WTC11 (cell line): ENCODE data around the gene OSBP2. TPM values are rescaled to one million over a fixed set of nuclear protein-coding genes. Genes with fewer than 3 reads are reported as not detected.

Experiments used
- ATAC-seq: fragments of 200-7000 bp; cut with Tn5 transposase; 2 replicates; pipeline ENCODE4 v1.10.0; 2021; ENCODE audit warnings: mild to moderate bottlenecking, moderate library complexity
- CTCF ChIA-PET: fragments of 300-600 bp; sonication (Branson Sonifier 250); formaldehyde crosslinking; loops from one replicate; lab custom pipeline; 2021; ENCODE audit warnings: antibody characterized with exemption; lab: Charles Lee
- POLR2A ChIA-PET: fragments of 350-600 bp; sonication (Branson Sonifier 250); formaldehyde crosslinking; loops from one replicate; lab custom pipeline; 2021; ENCODE audit warnings: antibody characterized with exemption; lab: Charles Lee
- DNase-seq: peaks from one replicate; pipeline ENCODE4 v3.0.0; 2021; ENCODE audit warnings: low spot score
- H3K27ac Mint-ChIP-seq: 2 replicates; pipeline ENCODE4 v1.8.0; 2021; ENCODE audit warnings: mixed read lengths
- H3K27me3 Mint-ChIP-seq: 2 replicates; pipeline ENCODE4 v1.8.0; 2021; ENCODE audit warnings: low read depth, mild to moderate bottlenecking, moderate library complexity, mixed read lengths
- H3K36me3 Mint-ChIP-seq: 2 replicates; pipeline ENCODE4 v1.8.0; 2021; ENCODE audit warnings: mixed read lengths
- H3K4me1 Mint-ChIP-seq: 2 replicates; pipeline ENCODE4 v1.8.0; 2022; ENCODE audit warnings: mixed read lengths
- H3K4me3 Mint-ChIP-seq: 2 replicates; pipeline ENCODE4 v1.8.0; 2021; ENCODE audit warnings: mild to moderate bottlenecking, moderate library complexity, mixed read lengths
- H3K9me3 Mint-ChIP-seq: 2 replicates; pipeline ENCODE4 v1.8.0; 2021; ENCODE audit warnings: mixed read lengths
- AR ChIP-seq: fragments of 250-450 bp; sonication (Bioruptor Pico); IDR thresholded peaks from 2 replicates; pipeline ENCODE4 v1.9.0; 2021; ENCODE audit warnings: mild to moderate bottlenecking
- CBFB ChIP-seq: sonication (generic); formaldehyde crosslinking; IDR thresholded peaks from 2 replicates; pipeline ENCODE4 v1.8.1; 2022; ENCODE audit warnings: mild to moderate bottlenecking, low read depth, missing genetic modification reagents
- CDX4 ChIP-seq: fragments of 250-450 bp; sonication (Bioruptor Pico); IDR thresholded peaks from 2 replicates; pipeline ENCODE4 v1.9.0; 2021; ENCODE audit warnings: moderate library complexity, mild to moderate bottlenecking, inconsistent platforms, borderline replicate concordance
- E2F5 ChIP-seq: sonication (generic); formaldehyde crosslinking; IDR thresholded peaks from 2 replicates; pipeline ENCODE4 v1.8.1; 2022; ENCODE audit warnings: mild to moderate bottlenecking, moderate library complexity, missing genetic modification reagents
- ESRRA ChIP-seq: sonication (generic); formaldehyde crosslinking; IDR thresholded peaks from 2 replicates; pipeline ENCODE4 v1.8.1; 2022; ENCODE audit warnings: mild to moderate bottlenecking, missing genetic modification reagents, borderline replicate concordance
- IRF1 ChIP-seq: sonication (generic); formaldehyde crosslinking; IDR thresholded peaks from 2 replicates; pipeline ENCODE4 v1.8.0; 2023; ENCODE audit warnings: missing genetic modification reagents
- MAX ChIP-seq: sonication (generic); formaldehyde crosslinking; IDR thresholded peaks from 2 replicates; pipeline ENCODE4 v1.8.0; 2022; ENCODE audit warnings: mild to moderate bottlenecking, missing genetic modification reagents
- MYBL2 ChIP-seq: sonication (generic); formaldehyde crosslinking; IDR thresholded peaks from 2 replicates; pipeline ENCODE4 v1.8.1; 2023; ENCODE audit warnings: mild to moderate bottlenecking, moderate library complexity, missing genetic modification reagents
- NFE2L1 ChIP-seq: sonication (generic); formaldehyde crosslinking; IDR thresholded peaks from 2 replicates; pipeline ENCODE4 v1.8.1; 2023; ENCODE audit warnings: missing genetic modification reagents
- NR2C2 ChIP-seq: sonication (generic); formaldehyde crosslinking; IDR thresholded peaks from 2 replicates; pipeline ENCODE4 v1.8.0; 2022; ENCODE audit warnings: mild to moderate bottlenecking, missing genetic modification reagents
- SMAD3 ChIP-seq: sonication (generic); formaldehyde crosslinking; IDR thresholded peaks from 2 replicates; pipeline ENCODE4 v1.8.0; 2022; ENCODE audit warnings: missing genetic modification reagents, mild to moderate bottlenecking, borderline replicate concordance
- SP1 ChIP-seq: sonication (generic); formaldehyde crosslinking; conservative IDR thresholded peaks from 2 replicates; pipeline ENCODE4 v1.8.1; 2022; ENCODE audit warnings: missing genetic modification reagents
- STAT6 ChIP-seq: sonication (generic); formaldehyde crosslinking; conservative IDR thresholded peaks from 2 replicates; pipeline ENCODE4 v1.8.1; 2023; ENCODE audit warnings: mild to moderate bottlenecking, low read depth, missing genetic modification reagents, moderate library complexity
- TP53 ChIP-seq: sonication (generic); formaldehyde crosslinking; IDR thresholded peaks from 2 replicates; pipeline ENCODE4 v1.8.1; 2023; ENCODE audit warnings: mild to moderate bottlenecking, missing genetic modification reagents
- USF2 ChIP-seq: sonication (generic); formaldehyde crosslinking; IDR thresholded peaks from 2 replicates; pipeline ENCODE4 v1.8.1; 2023; ENCODE audit warnings: mild to moderate bottlenecking, missing genetic modification reagents, moderate library complexity
- ZNF121 ChIP-seq: sonication (generic); formaldehyde crosslinking; IDR thresholded peaks from 2 replicates; pipeline ENCODE4 v1.8.0; 2023; ENCODE audit warnings: missing genetic modification reagents
- ZNF219 ChIP-seq: sonication (generic); formaldehyde crosslinking; IDR thresholded peaks from 2 replicates; pipeline ENCODE4 v1.8.0; 2023; ENCODE audit warnings: missing genetic modification reagents, mild to moderate bottlenecking, borderline replicate concordance
- ZNF281 ChIP-seq: sonication (generic); formaldehyde crosslinking; IDR thresholded peaks from 2 replicates; pipeline ENCODE4 v1.8.0; 2023; ENCODE audit warnings: mild to moderate bottlenecking, missing genetic modification reagents
- ZNF532 ChIP-seq: fragments of 250-450 bp; sonication (Bioruptor Pico); IDR thresholded peaks from 2 replicates; pipeline ENCODE4 v1.9.0; 2021; ENCODE audit warnings: mild to moderate bottlenecking, borderline replicate concordance
- total RNA-seq: library from RNA; stranded (reverse); gene quantifications from 3 replicates; pipeline ENCODE4 v1.2.3, GENCODE V29; 2021

Gene OSBP2
- total RNA-seq, 1 experiment from 2014 or later: 4.1 TPM

GRCh38 chr22:30720263-30720837 lies 25.7 kb downstream of the OSBP2 start (continued):
- TF ChIP-seq SP1 (CRISPR knock-in tag) (no peak), ESRRA (CRISPR knock-in tag) (no peak), SMAD3 (CRISPR knock-in tag) (no peak), NFE2L1 (CRISPR knock-in tag) (no peak), NR2C2 (CRISPR knock-in tag) (no peak), E2F5 (no peak), STAT6 (CRISPR knock-in tag) (no peak)
- TF ChIP-seq, all 79 proteins: peak for 0

- POLR2A ChIA-PET: no interaction called here
- DNase-seq (no peak), ATAC-seq (no peak)
- no peak overlapping the region for H3K4me3 Mint-ChIP-seq
- no peak overlapping the region for H3K27ac Mint-ChIP-seq
- CTCF ChIA-PET: interaction anchor here (0.6 kb wide), 2 partner anchors 45 to 51 kb away, joined by 4 to 5 read pairs; no protein-coding TSS in a partner anchor
- H3K27me3 Mint-ChIP-seq: no peaks in the 10 kb centered on the region
- no peaks in the 10 kb centered on the region for H3K4me1 Mint-ChIP-seq
- H3K9me3 Mint-ChIP-seq: no peaks in the 10 kb centered on the region
- H3K36me3 Mint-ChIP-seq: no peaks in the 10 kb centered on the region
- TF ChIP-seq NFE2L1 (CRISPR knock-in tag) (no peak), ZNF281 (CRISPR knock-in tag) (no peak), IRF1 (CRISPR knock-in tag) (no peak), TP53 (CRISPR knock-in tag) (no peak), AR (no peak), ZNF121 (CRISPR knock-in tag) (no peak), MYBL2 (CRISPR knock-in tag) (no peak), CBFB (CRISPR knock-in tag) (no peak), CDX4 (CRISPR knock-in tag) (no peak), MAX (CRISPR knock-in tag) (no peak), USF2 (CRISPR knock-in tag) (no peak), ZNF219 (CRISPR knock-in tag) (no peak), ZNF532 (CRISPR knock-in tag) (no peak)
These were observed 27.1 kb downstream of the OSBP2 start for GRCh38 chr22:30721741-30722140.
